ENCODE data around the gene IL17F.

GRCh38 chr6:52288216-52288615 is 43.9 kb upstream of the IL17F start:
- TF ChIP-seq SNAI2 (CRISPR knock-in tag; IDR thresholded peaks at IDR 0.05) (no peak), CSRNP3 (CRISPR knock-in tag; IDR thresholded peaks at IDR 0.05) (no peak)

All from SK-N-SH treated with all-trans-retinoic acid at 6 μM for 48 hours (cell line).